ENCODE measurements around the gene KLK15. TPM values are rescaled to one million over a fixed set of nuclear protein-coding genes. Genes with fewer than 3 reads are reported as not detected.

KLK15 gene
- polyA plus RNA-seq, 12 donors, result not detected

- DNase-seq, result no peak
Measured at GRCh38 chr19:50777261-50777660, 56.1 kb downstream of the KLK15 start.

- no peak for DNase-seq
Measured at GRCh38 chr19:50776131-50776530, 57.2 kb downstream of the KLK15 start.

Other genes with a start within 250 kb of the KLK15 start
- under 1 TPM in 3 of 12 donors, not detected in 9; 0.05 to 0.25 (median 0.12) TPM for gene SYT3, start 193.7 kb downstream of the KLK15 start, polyA plus RNA-seq (ENCODE audit: insufficient read length in 12 of 12)
- 1 to 10 TPM in 7 of 12 donors, under 1 TPM in 3, not detected in 2; 0.85 to 2.8 (median 1.5) TPM for gene C19orf81, start 184.1 kb downstream of the KLK15 start, polyA plus RNA-seq (ENCODE audit: insufficient read length in 12 of 12)
- 10 to 100 TPM in 11 of 12 donors, not detected in 1; 11.4 to 87.6 (median 22.0) TPM for gene SHANK1, start 113.8 kb downstream of the KLK15 start, polyA plus RNA-seq (ENCODE audit: insufficient read length in 12 of 12)
- gene CLEC11A, start 110.2 kb downstream of the KLK15 start, polyA plus RNA-seq (ENCODE audit: insufficient read length in 12 of 12), result 10 to 100 TPM in 11 of 12 donors, not detected in 1; 14.6 to 62.3 (median 17.6) TPM
- under 1 TPM in 1 of 12 donors, not detected in 11; 0.13 TPM for gene GPR32, start 63.1 kb downstream of the KLK15 start, polyA plus RNA-seq (ENCODE audit: insufficient read length in 12 of 12)
- under 1 TPM in 2 of 12 donors, not detected in 10; 0.28 to 0.29 TPM for gene ACP4, start 43.2 kb downstream of the KLK15 start, polyA plus RNA-seq (ENCODE audit: insufficient read length in 12 of 12)
- 10 to 100 TPM in 1 of 12 donors, 1 to 10 TPM in 3, under 1 TPM in 3, not detected in 5; 0.18 to 17.9 (median 1.0) TPM for gene KLK1, start 9.8 kb downstream of the KLK15 start, polyA plus RNA-seq (ENCODE audit: insufficient read length in 12 of 12)
- 1 to 10 TPM in 1 of 12 donors, not detected in 11; 9.4 TPM for gene KLK3, start 21.3 kb upstream of the KLK15 start, polyA plus RNA-seq (ENCODE audit: insufficient read length in 12 of 12)
- under 1 TPM in 1 of 12 donors, not detected in 11; 0.20 TPM for gene KLK2, start 39.9 kb upstream of the KLK15 start, polyA plus RNA-seq (ENCODE audit: insufficient read length in 12 of 12)
- under 1 TPM in 1 of 12 donors, not detected in 11; 0.21 TPM for gene KLK4, start 77.8 kb upstream of the KLK15 start, polyA plus RNA-seq (ENCODE audit: insufficient read length in 12 of 12)
- under 1 TPM in 1 of 12 donors, not detected in 11; 0.32 TPM for gene KLK5, start 119.5 kb upstream of the KLK15 start, polyA plus RNA-seq (ENCODE audit: insufficient read length in 12 of 12)
- under 1 TPM in 4 of 12 donors, not detected in 8; 0.22 to 0.50 (median 0.39) TPM for gene KLK6, start 136.0 kb upstream of the KLK15 start, polyA plus RNA-seq (ENCODE audit: insufficient read length in 12 of 12)
- under 1 TPM in 8 of 12 donors, not detected in 4; 0.07 to 0.66 (median 0.14) TPM for gene KLK7, start 150.3 kb upstream of the KLK15 start, polyA plus RNA-seq (ENCODE audit: insufficient read length in 12 of 12)
- 1 to 10 TPM in 3 of 12 donors, not detected in 9; 1.0 to 2.3 (median 1.8) TPM for gene KLK8, start 168.0 kb upstream of the KLK15 start, polyA plus RNA-seq (ENCODE audit: insufficient read length in 12 of 12)
- gene KLK10, start 186.1 kb upstream of the KLK15 start, polyA plus RNA-seq (ENCODE audit: insufficient read length in 12 of 12), result 1 to 10 TPM in 1 of 12 donors, under 1 TPM in 7, not detected in 4; 0.05 to 2.1 (median 0.19) TPM
- 1 to 10 TPM in 3 of 12 donors, not detected in 9; 2.0 to 9.1 (median 3.5) TPM for gene KLK11, start 193.0 kb upstream of the KLK15 start, polyA plus RNA-seq (ENCODE audit: insufficient read length in 12 of 12)
- not detected for gene KLK12, start 201.4 kb upstream of the KLK15 start, polyA plus RNA-seq (ENCODE audit: insufficient read length in 12 of 12)
- gene KLK13, start 231.5 kb upstream of the KLK15 start, polyA plus RNA-seq (ENCODE audit: insufficient read length in 12 of 12), result 1 to 10 TPM in 1 of 12 donors, under 1 TPM in 2, not detected in 9; 0.48 to 1.5 (median 0.61) TPM
- gene KLK14, start 249.3 kb upstream of the KLK15 start, polyA plus RNA-seq (ENCODE audit: insufficient read length in 12 of 12), result under 1 TPM in 9 of 12 donors, not detected in 3; 0.12 to 0.80 (median 0.21) TPM

Data from muscle of arm (tissue), 12 donors.